Heart right ventricle (tissue), 16 donors: ENCODE data around the gene YOD1. TPM values are rescaled to one million over a fixed set of nuclear protein-coding genes. Genes with fewer than 3 reads are reported as not detected.

Experiments
- ATAC-seq, 8 donors: fragments of 200-7000 bp; cut with Tn5 transposase; one replicate each; pipeline ENCODE4 v1.9.1; 2020; ENCODE audit warnings: mild to moderate bottlenecking in 8 of 8, moderate library complexity in 8 of 8, moderate number of reproducible peaks in 1 of 8
- DNase-seq, 2 donors: peaks; one replicate each; pipeline ENCODE4 v3.0.0-alpha.2; 2020
- H3K27ac ChIP-seq, 10 donors: fragments of 200-600 bp; sonication (generic) in 2 of 10; one replicate each; pipeline versions ENCODE4 v1.5.0 to v1.8.0; 2020 to 2022; ENCODE audit warnings: mild to moderate bottlenecking in 3 of 10
- H3K27me3 ChIP-seq, 7 donors: fragments of 200-600 bp; one replicate each; pipeline ENCODE4 v1.8.0; 2021 to 2022; ENCODE audit warnings: mild to moderate bottlenecking in 2 of 7
- H3K36me3 ChIP-seq, 9 donors: fragments of 200-600 bp; sonication (generic) in 1 of 9; one replicate each; pipeline versions ENCODE4 v1.5.0 to v1.8.0; 2020 to 2022; ENCODE audit warnings: mild to moderate bottlenecking in 2 of 9
- H3K4me1 ChIP-seq, 9 donors: fragments of 200-600 bp; sonication (generic) in 1 of 9; one replicate each; pipeline versions ENCODE4 v1.5.0 to v1.8.0; 2020 to 2022; ENCODE audit warnings: mild to moderate bottlenecking in 4 of 9
- H3K4me3 ChIP-seq, 10 donors: fragments of 200-600 bp; sonication (generic) in 2 of 10; one replicate each; pipeline versions ENCODE4 v1.5.0 to v1.8.0; 2020 to 2022; ENCODE audit warnings: mild to moderate bottlenecking in 7 of 10, moderate library complexity in 2 of 10
- H3K9me3 ChIP-seq, 11 donors: fragments of 200-600 bp in 10 of 11; sonication (generic) in 2 of 11; one replicate each; pipeline versions ENCODE4 v1.5.0 to v1.8.0; 2013 to 2022; ENCODE audit warnings: mild to moderate bottlenecking in 2 of 11, control low read depth in 1 of 11, moderate library complexity in 1 of 11
- WGBS, 2 donors: extraction: QIAGEN DNeasy Blood & Tissue Kit; methylation state at CpG; one replicate each; pipeline ENCODE4 v1.1.7; 2013; ENCODE audit warnings: inconsistent platforms in 1 of 2; 5-methylcytosine and 5-hydroxymethylcytosine counted together
- intact Hi-C, 10 donors: fragments of 100-400 bp; cut with DNase I; formaldehyde crosslinking; loops; one replicate each; pipeline versions ENCODE4 v1.11.1 to v1.14.2; 2022
- polyA plus RNA-seq, 2 donors: library from polyadenylated mRNA; stranded (reverse); fragments of 200-250 nt; gene quantifications; one replicate each; pipeline ENCODE4 v1.2.3, GENCODE V29; 2013
- total RNA-seq, 10 donors: library from RNA; stranded (reverse); fragmentation: NEBNext Ultra II Directional in 3 of 10; extraction: Animal tissue kit (Norgen Biotek cat#: 25700) in 3 of 10; gene quantifications; one replicate each; pipeline versions ENCODE4 v1.2.1 to v1.2.4, GENCODE V29; 2021 to 2023
- TF ChIP-seq, protein P1 (sequence below), 9 donors: fragments of 200-600 bp; sonication (generic) in 2 of 9; IDR thresholded peaks; one replicate each; pipeline versions ENCODE4 v1.5.0 to v1.8.0; 2021 to 2022; ENCODE audit warnings: antibody characterized with exemption in 9 of 9, mild to moderate bottlenecking in 5 of 9, moderate library complexity in 1 of 9
- donor health status: Arrhythmogenic right ventricular cardiomyopathy.
- donor health status: ischemic (EF 13 %, LVEDD 7.1; RV severe dilation, severe dysfunction).
- donor health status: healthy with polysubstance abuse.
- donor health status: DM: no; HTN: yes; CAD: no.
- donor health status: DM: no; HTN: no; CAD: no.
- donor health status: ischemic (EF 25% LVEDD 6.9; RV normal size, moderate dysfunction).
- donor health status: ischemic (EF 25% LVEDD 5.7; RV mildly dilated, moderate dysfunction).
- donor health status: healthy.
- donor health status: DM: yes; HTN: yes; CAD: no.
- donor health status: Ischemic cardiomyopathy.
- donor health status: ischemic (EF 35%, LVEDD 5.7; RV mildly dilated, moderate dysfunction).
- donor health status: nonischemic (EF 11% LVEDD 7.7; RV severe dilation, severe dysfunction).
- donor health status: DM: yes; HTN: yes; CAD: no.
- donor health status: PGD.
- donor health status: ischemic (EF 29% LVEDD 5.4; RV normal size, mild dysfunction).
- donor health status: nonischemic (EF 23%, LVEDD 6.1; RV moderate dilation, normal function).

YOD1 gene
- total and polyA plus RNA-seq, 12 donors: 2.6 to 9.1 (median 5.7) TPM

GRCh38 chr1:207014728-207015127, 36.3 kb downstream of the YOD1 start:
- H3K27ac ChIP-seq: no peak overlapping the region
- no peaks in the 10 kb centered on the region for H3K9me3 ChIP-seq
- no peaks in the 10 kb centered on the region for H3K36me3 ChIP-seq
- WGBS, 2 donors: 88 to 96% methylated on average over 3 of the region's 3 CpGs
- TF ChIP-seq, protein P1, sequence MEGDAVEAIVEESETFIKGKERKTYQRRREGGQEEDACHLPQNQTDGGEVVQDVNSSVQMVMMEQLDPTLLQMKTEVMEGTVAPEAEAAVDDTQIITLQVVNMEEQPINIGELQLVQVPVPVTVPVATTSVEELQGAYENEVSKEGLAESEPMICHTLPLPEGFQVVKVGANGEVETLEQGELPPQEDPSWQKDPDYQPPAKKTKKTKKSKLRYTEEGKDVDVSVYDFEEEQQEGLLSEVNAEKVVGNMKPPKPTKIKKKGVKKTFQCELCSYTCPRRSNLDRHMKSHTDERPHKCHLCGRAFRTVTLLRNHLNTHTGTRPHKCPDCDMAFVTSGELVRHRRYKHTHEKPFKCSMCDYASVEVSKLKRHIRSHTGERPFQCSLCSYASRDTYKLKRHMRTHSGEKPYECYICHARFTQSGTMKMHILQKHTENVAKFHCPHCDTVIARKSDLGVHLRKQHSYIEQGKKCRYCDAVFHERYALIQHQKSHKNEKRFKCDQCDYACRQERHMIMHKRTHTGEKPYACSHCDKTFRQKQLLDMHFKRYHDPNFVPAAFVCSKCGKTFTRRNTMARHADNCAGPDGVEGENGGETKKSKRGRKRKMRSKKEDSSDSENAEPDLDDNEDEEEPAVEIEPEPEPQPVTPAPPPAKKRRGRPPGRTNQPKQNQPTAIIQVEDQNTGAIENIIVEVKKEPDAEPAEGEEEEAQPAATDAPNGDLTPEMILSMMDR (IDR thresholded peaks at IDR 0.05): no peak
- no peak overlapping the region for H3K4me3 ChIP-seq
- H3K27me3 ChIP-seq: peaks cover 0 to 6% (median 0%) of the 10 kb centered on the region in 7 donors
- DNase-seq: no peak
- peaks cover 0 to 11% (median 0%) of the 10 kb centered on the region in 9 donors for H3K4me1 ChIP-seq
- intact Hi-C loops: no loop called here
- no peak for ATAC-seq

GRCh38 chr1:207013321-207014085, 37.5 kb downstream of the YOD1 start:
- H3K4me3 ChIP-seq: no peak overlapping the region
- intact Hi-C loops: no loop called here
- no peak for ATAC-seq

GRCh38 chr1:207010726-207011125, 40.3 kb downstream of the YOD1 start:
- WGBS, 2 donors: 94 to 100% methylated on average over 2 of the region's 2 CpGs
- TF ChIP-seq, protein P1 (IDR thresholded peaks at IDR 0.05): no peak
- ATAC-seq: no peak

More at GRCh38 chr1:207013321-207014085, 37.5 kb downstream of the YOD1 start:
- H3K27ac ChIP-seq: no peak overlapping the region
- H3K36me3 ChIP-seq: no peaks in the 10 kb centered on the region
- H3K4me1 ChIP-seq: peaks cover 0 to 11% (median 0%) of the 10 kb centered on the region in 9 donors
- no peak for DNase-seq
- H3K9me3 ChIP-seq: no peaks in the 10 kb centered on the region
- TF ChIP-seq, protein P1 (IDR thresholded peaks at IDR 0.05): no peak
- 66 to 73% methylated on average over 6 of the region's 6 CpGs for WGBS, 2 donors
- peaks cover 0 to 6% (median 0%) of the 10 kb centered on the region in 7 donors for H3K27me3 ChIP-seq

GRCh38 chr1:207009945-207010344, 41.1 kb downstream of the YOD1 start:
- intact Hi-C loops: no loop called here
- Histone ChIP-seq H3K4me3 (no peak overlapping the region), H3K36me3 (no peaks in the 10 kb centered on the region), H3K27ac (no peak overlapping the region), H3K27me3 (peaks cover 0 to 6% (median 0%) of the 10 kb centered on the region in 7 donors), H3K4me1 (peaks cover 0 to 2% (median 0%) of the 10 kb centered on the region in 9 donors), H3K9me3 (no peaks in the 10 kb centered on the region)
- TF ChIP-seq, protein P1 (IDR thresholded peaks at IDR 0.05): no peak
- WGBS, 2 donors: 87% methylated on average over 7 of the region's 7 CpGs
- DNase-seq (no peak), ATAC-seq (no peak)

More at GRCh38 chr1:207010726-207011125, 40.3 kb downstream of the YOD1 start:
- Histone ChIP-seq H3K27me3 (peaks cover 0 to 6% (median 0%) of the 10 kb centered on the region in 7 donors), H3K9me3 (no peaks in the 10 kb centered on the region), H3K36me3 (no peaks in the 10 kb centered on the region), H3K4me1 (no peaks in the 10 kb centered on the region), H3K4me3 (no peak overlapping the region), H3K27ac (no peak overlapping the region)
- no peak for DNase-seq
- intact Hi-C loops: no loop called here
